Measurements from ENCODE around the gene EIF2AK2.

The EIF2AK2 gene

GRCh38 chr2:37189452-37190153 lies 32.8 kb upstream of the EIF2AK2 start:
- in situ Hi-C loops (cut with HindIII; ENCODE audit: low sequenced_read_pairs), result no loop called here
- DNase-seq (ENCODE audit: low read depth), result peak; percentile 84
- no peak for TF ChIP-seq CTCF (IDR thresholded peaks at IDR 0.05; ENCODE audit: low read depth, low read length, missing control alignments)
- no peak overlapping the region for H3K4me3 ChIP-seq (ENCODE audit: low read depth, low read length)

GRCh38 chr2:37188570-37188969 lies 31.8 kb upstream of the EIF2AK2 start, which contains the start of gene SULT6B1:
Gene SULT6B1 (minus strand): TSS chr2:37188670. CDS start chr2:37188640, 30 bp downstream.
- H3K4me3 ChIP-seq (ENCODE audit: low read depth, low read length), result no peak within 1 kb of the TSS
- in situ Hi-C loops (cut with HindIII; ENCODE audit: low sequenced_read_pairs), result no loop called here
- TF ChIP-seq CTCF (IDR thresholded peaks at IDR 0.05; ENCODE audit: low read depth, low read length, missing control alignments), result no peak

GRCh38 chr2:37181726-37182684 lies 25.2 kb upstream of the EIF2AK2 start:
- no peak for DNase-seq (ENCODE audit: low read depth)
- no peak for TF ChIP-seq CTCF (IDR thresholded peaks at IDR 0.05; ENCODE audit: low read depth, low read length, missing control alignments)
- in situ Hi-C loops (cut with HindIII; ENCODE audit: low sequenced_read_pairs), result no loop called here
- H3K4me3 ChIP-seq (ENCODE audit: low read depth, low read length), result no peak overlapping the region

More at GRCh38 chr2:37188570-37188969, 31.8 kb upstream of the EIF2AK2 start, which contains the start of gene SULT6B1:
- no peak for DNase-seq (ENCODE audit: low read depth)

GRCh38 chr2:37180640-37181039 lies 23.9 kb upstream of the EIF2AK2 start:
- in situ Hi-C loops (cut with HindIII; ENCODE audit: low sequenced_read_pairs), result no loop called here
- H3K4me3 ChIP-seq (ENCODE audit: low read depth, low read length), result no peak overlapping the region
- no peak for DNase-seq (ENCODE audit: low read depth)
- TF ChIP-seq CTCF (IDR thresholded peaks at IDR 0.05; ENCODE audit: low read depth, low read length, missing control alignments), result no peak

GRCh38 chr2:37180006-37180639 lies 23.3 kb upstream of the EIF2AK2 start:
- in situ Hi-C loops (cut with HindIII; ENCODE audit: low sequenced_read_pairs), result no loop called here
- no peak for TF ChIP-seq CTCF (IDR thresholded peaks at IDR 0.05; ENCODE audit: low read depth, low read length, missing control alignments)
- H3K4me3 ChIP-seq (ENCODE audit: low read depth, low read length), result no peak overlapping the region
- no peak for DNase-seq (ENCODE audit: low read depth)

- no peak for DNase-seq (ENCODE audit: low read depth)
- TF ChIP-seq CTCF (IDR thresholded peaks at IDR 0.05; ENCODE audit: low read depth, low read length, missing control alignments), result no peak
- no peak overlapping the region for H3K4me3 ChIP-seq (ENCODE audit: low read depth, low read length)
- in situ Hi-C loops (cut with HindIII; ENCODE audit: low sequenced_read_pairs), result no loop called here
Observed at GRCh38 chr2:37173741-37174140, 17.0 kb upstream of the EIF2AK2 start.
